HepG2 (cell line): Measurements from ENCODE around the gene STK25. TPM values are rescaled to one million over a fixed set of nuclear protein-coding genes. Genes with fewer than 3 reads are reported as not detected.

ENCODE experiments used
- HMGXB4 ChIP-seq, 2 experiments: sonication (generic) in 1 of 2; formaldehyde crosslinking in 1 of 2; IDR thresholded peaks; 2 replicates each; pipeline versions ENCODE4 v1.4.0 to v1.6.1; 2018 to 2020; ENCODE audit warnings: missing genetic modification reagents in 2 of 2, borderline replicate concordance in 1 of 2, low read depth in 1 of 2, mild to moderate bottlenecking in 1 of 2, missing biosample characterization in 1 of 2
- KLF15 ChIP-seq: sonication (generic); formaldehyde crosslinking; IDR thresholded peaks from 2 replicates; pipeline ENCODE4 v1.8.1; 2023; ENCODE audit warnings: borderline replicate concordance, mild to moderate bottlenecking, inconsistent platforms, missing genetic modification reagents, mixed read lengths
- MAX ChIP-seq: IDR thresholded peaks from 2 replicates; pipeline ENCODE4 v1.6.1; 2012; ENCODE audit warnings: inconsistent platforms
- MLX ChIP-seq: IDR thresholded peaks from 2 replicates; pipeline ENCODE4 v1.6.1; 2016
- NR1H2 ChIP-seq: sonication (generic); formaldehyde crosslinking; IDR thresholded peaks from 2 replicates; pipeline ENCODE4 v1.8.1; 2022; ENCODE audit warnings: low read depth, missing genetic modification reagents, borderline replicate concordance
- PLSCR1 ChIP-seq: sonication (generic); formaldehyde crosslinking; IDR thresholded peaks from 2 replicates; pipeline ENCODE4 v1.5.0; 2020; ENCODE audit warnings: missing genetic modification reagents, mild to moderate bottlenecking, borderline replicate concordance
- SSRP1 ChIP-seq: IDR thresholded peaks from 2 replicates; pipeline ENCODE4 v1.6.1; 2016; ENCODE audit warnings: control low read depth
- ZFP91 ChIP-seq: sonication (generic); formaldehyde crosslinking; IDR thresholded peaks from 2 replicates; pipeline ENCODE4 v1.9.0; 2022; ENCODE audit warnings: missing genetic modification reagents, mild to moderate bottlenecking, borderline replicate concordance
- ZNF354B ChIP-seq: sonication (generic); formaldehyde crosslinking; IDR thresholded peaks from 2 replicates; pipeline ENCODE4 v1.8.0; 2022; ENCODE audit warnings: mild to moderate bottlenecking, missing genetic modification reagents
- ZNF501 ChIP-seq: sonication (generic); formaldehyde crosslinking; IDR thresholded peaks from 2 replicates; pipeline ENCODE4 v1.5.1; 2020; ENCODE audit warnings: mild to moderate bottlenecking, moderate library complexity, missing genetic modification reagents
- ZNF510 ChIP-seq: sonication (generic); formaldehyde crosslinking; IDR thresholded peaks from 2 replicates; pipeline ENCODE4 v1.4.0; 2020; ENCODE audit warnings: low read depth, mild to moderate bottlenecking, missing genetic modification reagents
- polyA plus RNA-seq, 8 experiments: library from polyadenylated mRNA; depleted of rRNA in 3 of 8; stranded (reverse) in 7 of 8; unstranded in 1 of 8; fragments of >200 nt; fragmentation: Illumina TruSeq in 4 of 8; extraction: Trizol in 4 of 8; gene quantifications; 2 replicates each; pipeline versions ENCODE4 v1.2.1 to v1.2.3, GENCODE V29; 2011 to 2016; ENCODE audit warnings: low read depth in 4 of 8, missing spikeins in 1 of 8, mixed read lengths in 1 of 8; ENCODE audit not compliant: insufficient read depth in 1 of 8
- total RNA-seq, 5 experiments: library from RNA; depleted of rRNA; stranded (reverse); fragments of >200 nt; fragmentation: Illumina TruSeq; extraction: Trizol; gene quantifications; 2 replicates each; pipeline ENCODE4 v1.2.3, GENCODE V29; 2016; ENCODE audit warnings: low read depth in 1 of 5
- TF ChIP-seq, protein P1 (sequence below): sonication (generic); formaldehyde crosslinking; IDR thresholded peaks from 2 replicates; pipeline ENCODE4 v1.5.1; 2020; ENCODE audit warnings: mild to moderate bottlenecking, missing genetic modification reagents, moderate library complexity
- TF ChIP-seq, protein P2 (sequence below): sonication (generic); formaldehyde crosslinking; IDR thresholded peaks from 2 replicates; pipeline ENCODE4 v1.5.0; 2020; ENCODE audit warnings: mild to moderate bottlenecking, missing genetic modification reagents, borderline replicate concordance

STK25 gene
- total and polyA plus RNA-seq, 2 of the 13 experiments (the other 11 are each of a cell fraction or from before 2014, with no cell fraction given): 177 to 481 TPM

GRCh38 chr2:241550616-241551580 is 42.5 kb upstream of the STK25 start (continued):
- no peak for TF ChIP-seq NR1H2 (CRISPR knock-in tag)
- TF ChIP-seq, protein P1, sequence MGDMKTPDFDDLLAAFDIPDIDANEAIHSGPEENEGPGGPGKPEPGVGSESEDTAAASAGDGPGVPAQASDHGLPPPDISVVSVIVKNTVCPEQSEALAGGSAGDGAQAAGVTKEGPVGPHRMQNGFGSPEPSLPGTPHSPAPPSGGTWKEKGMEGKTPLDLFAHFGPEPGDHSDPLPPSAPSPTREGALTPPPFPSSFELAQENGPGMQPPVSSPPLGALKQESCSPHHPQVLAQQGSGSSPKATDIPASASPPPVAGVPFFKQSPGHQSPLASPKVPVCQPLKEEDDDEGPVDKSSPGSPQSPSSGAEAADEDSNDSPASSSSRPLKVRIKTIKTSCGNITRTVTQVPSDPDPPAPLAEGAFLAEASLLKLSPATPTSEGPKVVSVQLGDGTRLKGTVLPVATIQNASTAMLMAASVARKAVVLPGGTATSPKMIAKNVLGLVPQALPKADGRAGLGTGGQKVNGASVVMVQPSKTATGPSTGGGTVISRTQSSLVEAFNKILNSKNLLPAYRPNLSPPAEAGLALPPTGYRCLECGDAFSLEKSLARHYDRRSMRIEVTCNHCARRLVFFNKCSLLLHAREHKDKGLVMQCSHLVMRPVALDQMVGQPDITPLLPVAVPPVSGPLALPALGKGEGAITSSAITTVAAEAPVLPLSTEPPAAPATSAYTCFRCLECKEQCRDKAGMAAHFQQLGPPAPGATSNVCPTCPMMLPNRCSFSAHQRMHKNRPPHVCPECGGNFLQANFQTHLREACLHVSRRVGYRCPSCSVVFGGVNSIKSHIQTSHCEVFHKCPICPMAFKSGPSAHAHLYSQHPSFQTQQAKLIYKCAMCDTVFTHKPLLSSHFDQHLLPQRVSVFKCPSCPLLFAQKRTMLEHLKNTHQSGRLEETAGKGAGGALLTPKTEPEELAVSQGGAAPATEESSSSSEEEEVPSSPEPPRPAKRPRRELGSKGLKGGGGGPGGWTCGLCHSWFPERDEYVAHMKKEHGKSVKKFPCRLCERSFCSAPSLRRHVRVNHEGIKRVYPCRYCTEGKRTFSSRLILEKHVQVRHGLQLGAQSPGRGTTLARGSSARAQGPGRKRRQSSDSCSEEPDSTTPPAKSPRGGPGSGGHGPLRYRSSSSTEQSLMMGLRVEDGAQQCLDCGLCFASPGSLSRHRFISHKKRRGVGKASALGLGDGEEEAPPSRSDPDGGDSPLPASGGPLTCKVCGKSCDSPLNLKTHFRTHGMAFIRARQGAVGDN: peak; percentile 42
- no peak; the same call in 1 of the 2 replicates for TF ChIP-seq MAX
- TF ChIP-seq MLX (CRISPR knock-in tag): no peak
- TF ChIP-seq SSRP1 (CRISPR knock-in tag): no peak
- TF ChIP-seq ZNF501 (CRISPR knock-in tag): 0 out of 2 replicates have a peak, but pooled peaks have one; percentile 30
- TF ChIP-seq PLSCR1 (CRISPR knock-in tag): no peak
- TF ChIP-seq ZNF354B: no peak
- no peak for TF ChIP-seq HMGXB4 (CRISPR knock-in tag; IDR thresholded peaks at IDR 0.05; ENCODE audit: borderline replicate concordance in 1 of 2, low read depth in 1 of 2)
- TF ChIP-seq KLF15 (CRISPR knock-in tag): no peak
- TF ChIP-seq, protein P2, sequence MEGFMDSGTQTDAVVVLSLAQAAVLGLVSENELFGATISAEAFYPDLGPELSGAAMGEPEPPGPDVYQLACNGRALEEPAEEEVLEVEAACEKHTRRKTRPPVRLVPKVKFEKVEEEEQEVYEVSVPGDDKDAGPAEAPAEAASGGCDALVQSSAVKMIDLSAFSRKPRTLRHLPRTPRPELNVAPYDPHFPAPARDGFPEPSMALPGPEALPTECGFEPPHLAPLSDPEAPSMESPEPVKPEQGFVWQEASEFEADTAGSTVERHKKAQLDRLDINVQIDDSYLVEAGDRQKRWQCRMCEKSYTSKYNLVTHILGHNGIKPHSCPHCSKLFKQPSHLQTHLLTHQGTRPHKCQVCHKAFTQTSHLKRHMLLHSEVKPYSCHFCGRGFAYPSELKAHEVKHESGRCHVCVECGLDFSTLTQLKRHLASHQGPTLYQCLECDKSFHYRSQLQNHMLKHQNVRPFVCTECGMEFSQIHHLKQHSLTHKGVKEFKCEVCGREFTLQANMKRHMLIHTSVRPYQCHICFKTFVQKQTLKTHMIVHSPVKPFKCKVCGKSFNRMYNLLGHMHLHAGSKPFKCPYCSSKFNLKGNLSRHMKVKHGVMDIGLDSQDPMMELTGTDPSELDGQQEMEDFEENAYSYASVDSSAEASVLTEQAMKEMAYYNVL (CRISPR knock-in tag): no peak
- TF ChIP-seq ZFP91: peak; percentile 70; the same call in 1 of the 2 replicates
- 0 out of 2 replicates have a peak, but pooled peaks have one; percentile 40 for TF ChIP-seq ZNF510 (CRISPR knock-in tag)
